ENCODE measurements around the gene TTC19.
"Not testable (repeated sequence)": the region's sequence is repeated elsewhere in the genome, so short reads cannot be mapped to it uniquely, and the experiment has no call there.

Gene TTC19

GRCh38 chr17:15973016-15973415 lies 26.6 kb upstream of the TTC19 start:
- DNase-seq, result no peak

DNA sequence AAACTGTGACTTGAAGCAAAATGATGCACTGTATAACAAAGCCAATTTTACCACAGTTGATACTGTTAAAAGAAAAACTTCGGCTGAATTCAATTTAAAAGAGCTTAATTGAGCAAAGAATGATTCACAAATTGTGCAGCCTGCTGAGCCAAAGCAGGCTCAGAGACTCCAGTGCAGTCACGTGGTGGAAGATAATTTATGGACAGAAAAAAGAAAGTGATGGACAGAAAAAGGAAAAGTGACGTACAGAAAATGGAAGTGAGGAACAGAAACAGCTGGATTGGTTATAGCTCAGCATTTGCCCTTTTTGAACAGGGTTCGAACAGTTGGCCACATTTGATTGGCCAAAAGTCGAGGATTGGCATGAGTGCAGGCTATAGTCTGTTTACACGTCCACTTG lies 25.8 kb upstream of the TTC19 start:
- no peak for DNase-seq

DNA sequence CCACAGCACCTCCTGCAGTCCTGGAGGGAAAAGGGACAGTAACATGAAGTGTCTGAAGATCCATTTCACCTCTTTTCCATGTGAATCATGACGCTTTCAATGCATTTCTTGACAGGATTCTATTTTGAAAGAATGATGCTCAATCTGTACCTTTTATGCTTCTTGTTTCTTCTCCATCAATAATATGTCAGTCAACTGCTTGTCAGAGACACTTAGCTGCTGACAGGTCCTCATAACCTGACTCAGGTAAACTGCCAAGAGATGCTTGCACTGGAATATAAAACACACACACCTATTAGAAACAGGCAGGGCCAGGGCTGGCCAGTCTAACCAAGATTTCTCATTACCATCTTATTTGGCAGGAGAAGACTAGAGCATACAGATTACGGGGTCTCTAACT lies 21.7 kb upstream of the TTC19 start:
- no peak for DNase-seq

DNA sequence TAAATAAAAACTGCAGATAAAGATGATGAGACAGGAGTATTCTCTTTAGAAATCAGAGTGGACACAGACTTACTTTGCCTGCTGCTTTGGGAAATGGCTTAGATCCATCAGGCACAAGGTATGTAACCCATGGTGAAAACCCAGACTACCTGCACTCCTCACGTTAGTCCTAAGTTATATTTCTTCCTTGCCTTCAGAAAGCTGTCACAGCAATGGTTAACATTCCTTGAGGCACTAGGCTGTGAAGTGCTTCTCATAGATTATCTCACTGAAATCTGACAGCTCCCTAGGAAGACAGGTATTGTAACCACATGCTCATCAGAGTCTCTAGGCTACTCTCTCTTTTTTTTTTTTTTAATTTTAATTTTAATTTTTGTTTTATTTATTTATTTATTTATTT lies 21.0 kb upstream of the TTC19 start:
- DNase-seq, result no peak

GRCh38 chr17:15979013-15979412 lies 20.6 kb upstream of the TTC19 start:
- not testable (repeated sequence) for DNase-seq

DNA sequence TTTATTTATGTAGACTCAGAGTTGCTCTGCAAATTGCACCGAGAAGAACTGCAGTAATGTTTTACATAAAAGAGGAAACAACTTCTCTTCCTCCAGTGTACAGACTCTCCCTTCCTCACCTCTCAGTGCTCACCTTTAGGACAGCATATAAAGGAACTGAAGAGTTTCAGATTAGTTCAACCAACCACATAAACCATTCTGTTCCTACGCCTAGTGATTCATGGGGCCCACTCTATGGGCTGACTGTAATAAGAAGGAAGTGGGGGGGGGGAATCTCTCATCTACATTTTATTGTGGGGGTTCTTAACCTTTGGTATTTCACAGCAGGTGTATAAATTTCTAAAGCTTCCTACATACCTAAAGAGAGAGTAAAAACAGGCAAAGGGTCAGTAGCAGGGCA lies 18.4 kb upstream of the TTC19 start:
- DNase-seq, result peak; percentile 9

- no peak for DNase-seq
These were observed 17.7 kb upstream of the TTC19 start for GRCh38 chr17:15981646-15982580.

GRCh38 chr17:15996322-15996721 lies 3.3 kb upstream of the TTC19 start:
- no peak for DNase-seq

GRCh38 chr17:15998031-15998562 lies 1.5 kb upstream of the TTC19 start:
- no peak for DNase-seq

DNA sequence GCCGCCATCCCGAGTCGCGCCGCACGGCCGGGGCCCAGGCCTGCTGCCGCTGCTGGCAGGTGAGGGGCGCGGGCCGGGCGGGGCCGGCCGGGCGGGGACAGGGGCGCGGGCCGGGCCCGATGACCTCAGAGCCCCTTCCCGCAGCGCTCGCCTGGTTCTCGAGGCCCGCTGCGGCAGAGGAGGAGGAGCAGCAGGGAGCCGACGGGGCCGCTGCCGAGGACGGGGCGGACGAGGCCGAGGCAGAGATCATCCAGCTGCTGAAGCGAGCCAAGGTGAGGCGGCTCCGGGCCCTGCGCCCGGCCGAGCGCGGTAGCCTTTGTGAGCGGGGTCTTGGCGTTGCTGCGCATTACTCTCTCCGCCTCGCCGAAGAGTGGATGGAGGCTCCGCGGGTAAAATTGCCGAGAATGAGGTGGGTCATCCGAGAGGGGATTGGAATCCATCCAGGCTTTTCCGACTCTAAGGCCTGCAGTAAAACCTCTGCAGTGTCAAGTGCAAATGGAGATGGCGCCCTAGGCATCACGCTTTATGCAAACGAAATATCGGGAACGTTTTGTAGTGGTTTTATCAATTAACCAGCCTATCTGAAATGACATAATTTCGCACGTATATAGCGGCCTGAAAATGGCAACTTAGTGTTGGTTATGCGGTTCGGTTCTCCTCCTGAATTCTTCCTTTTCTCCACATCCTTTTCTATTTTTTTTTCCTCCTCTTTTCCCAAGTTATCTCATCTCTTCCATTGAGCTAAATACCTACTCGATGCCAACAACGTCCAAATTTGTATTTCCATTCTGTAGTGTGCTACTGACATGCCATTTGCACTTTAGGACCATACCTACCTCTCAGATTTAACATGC lies 577 bp downstream of the TTC19 start:
- DNase-seq, result no peak

GRCh38 chr17:16001226-16001897 lies 1.7 kb downstream of the TTC19 start:
- DNase-seq, result no peak

- DNase-seq, result no peak
These were observed 3.2 kb downstream of the TTC19 start for GRCh38 chr17:16002708-16003260.

- DNase-seq, result no peak
These were observed 4.2 kb downstream of the TTC19 start for GRCh38 chr17:16003841-16004240.

DNA sequence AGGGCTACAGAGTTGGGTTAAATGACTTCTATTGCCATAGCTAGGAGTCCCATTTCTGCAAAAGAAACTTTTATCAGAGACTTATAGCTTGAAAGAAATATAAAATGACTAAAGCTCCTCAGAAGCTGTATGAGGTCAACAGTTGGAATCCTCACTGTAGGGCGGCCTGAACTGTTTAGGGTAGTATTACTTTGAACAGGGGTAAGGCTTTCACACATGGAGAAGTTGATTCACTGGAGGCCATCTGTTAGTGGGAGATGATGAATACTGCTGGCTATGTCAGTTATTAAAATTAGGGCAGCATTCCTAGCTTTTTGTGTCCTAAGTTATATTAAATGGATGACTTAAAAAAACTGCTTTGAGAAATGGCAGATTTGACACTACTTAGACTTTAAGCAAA lies 6.0 kb downstream of the TTC19 start:
- no peak for DNase-seq

GRCh38 chr17:16007439-16007838 lies 7.8 kb downstream of the TTC19 start:
- no peak for DNase-seq

- no peak for DNase-seq
These were observed 14.4 kb downstream of the TTC19 start for GRCh38 chr17:16013943-16014407.

DNA sequence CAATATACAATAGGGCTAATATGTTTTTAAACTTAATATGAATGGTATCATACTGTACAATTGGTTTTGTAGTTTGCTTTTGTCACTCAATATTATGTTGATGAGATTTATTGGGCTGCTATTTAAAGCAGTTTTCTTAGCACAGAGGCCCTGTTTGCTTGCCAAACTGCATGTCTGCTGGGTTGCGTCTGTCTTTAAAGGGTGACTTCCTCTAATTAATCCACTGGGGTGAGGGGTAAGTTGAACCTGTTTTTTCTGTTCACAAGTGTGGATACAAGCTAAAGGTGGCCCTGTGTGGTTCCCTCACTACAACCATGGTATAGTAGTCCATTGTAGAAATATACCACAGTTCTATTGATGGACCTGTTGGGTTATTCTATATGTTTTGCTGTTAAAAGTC lies 19.7 kb downstream of the TTC19 start:
- DNase-seq, result no peak

- DNase-seq, result no peak
These were observed 24.3 kb downstream of the TTC19 start for GRCh38 chr17:16023881-16024280.

GRCh38 chr17:16025202-16025601 lies 25.6 kb downstream of the TTC19 start:
- DNase-seq, result no peak

GRCh38 chr17:16026895-16027294 lies 27.3 kb downstream of the TTC19 start:
- no peak for DNase-seq

DNA sequence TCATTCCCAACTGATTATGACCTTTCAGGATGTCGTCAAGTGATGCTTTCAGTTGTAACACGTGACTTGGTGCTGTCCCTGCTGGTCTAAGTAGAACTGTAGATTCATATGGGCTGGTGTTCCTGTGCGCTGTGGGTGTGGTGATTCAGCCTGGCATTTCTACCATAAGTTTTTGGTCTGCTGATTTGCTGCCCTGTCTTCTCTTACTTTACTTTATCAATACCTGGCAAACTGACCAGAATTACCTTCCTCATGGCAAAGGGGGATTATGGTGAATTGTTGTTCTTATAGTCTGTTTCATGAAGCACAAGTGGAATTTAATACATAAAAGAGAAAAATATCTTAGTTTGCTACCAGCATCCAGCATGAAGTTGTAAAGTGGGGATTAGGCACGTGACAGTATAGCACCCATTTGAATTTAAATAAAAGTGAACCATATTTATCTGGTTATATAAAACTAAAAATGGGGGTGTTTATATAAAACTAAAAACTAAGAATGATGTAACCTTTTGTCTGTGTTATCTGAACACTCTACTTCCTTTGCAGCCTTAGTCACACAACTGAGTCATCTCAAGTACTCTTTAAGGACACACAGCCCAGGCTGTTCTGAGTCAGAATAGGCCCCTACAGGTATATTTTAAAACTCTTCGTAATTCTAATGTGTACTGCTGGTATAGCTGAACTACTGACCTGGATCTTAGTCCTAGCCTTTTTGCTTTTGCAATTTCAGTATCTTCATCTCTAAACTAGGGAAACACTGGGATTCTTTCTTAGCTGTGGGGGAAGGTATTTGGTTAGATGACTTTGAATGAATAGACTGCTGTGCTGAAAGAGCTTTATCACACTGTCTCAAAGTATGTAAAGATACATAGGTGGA lies 28.3 kb downstream of the TTC19 start:
- DNase-seq, result peak; percentile 33

All from SIG-M5 (cell line).